Heart right ventricle (tissue), 16 donors: Measurements from ENCODE around the gene TMEM164. TPM values are rescaled to one million over a fixed set of nuclear protein-coding genes. Genes with fewer than 3 reads are reported as not detected.

Experiments
- ATAC-seq, 8 donors: fragments of 200-7000 bp; cut with Tn5 transposase; one replicate each; pipeline ENCODE4 v1.9.1; 2020; ENCODE audit warnings: mild to moderate bottlenecking in 8 of 8, moderate library complexity in 8 of 8, moderate number of reproducible peaks in 1 of 8
- DNase-seq, 2 donors: peaks; one replicate each; pipeline ENCODE4 v3.0.0-alpha.2; 2020
- H3K27ac ChIP-seq, 10 donors: fragments of 200-600 bp; sonication (generic) in 2 of 10; one replicate each; pipeline versions ENCODE4 v1.5.0 to v1.8.0; 2020 to 2022; ENCODE audit warnings: mild to moderate bottlenecking in 3 of 10
- H3K27me3 ChIP-seq, 7 donors: fragments of 200-600 bp; one replicate each; pipeline ENCODE4 v1.8.0; 2021 to 2022; ENCODE audit warnings: mild to moderate bottlenecking in 2 of 7
- H3K36me3 ChIP-seq, 9 donors: fragments of 200-600 bp; sonication (generic) in 1 of 9; one replicate each; pipeline versions ENCODE4 v1.5.0 to v1.8.0; 2020 to 2022; ENCODE audit warnings: mild to moderate bottlenecking in 2 of 9
- H3K4me1 ChIP-seq, 9 donors: fragments of 200-600 bp; sonication (generic) in 1 of 9; one replicate each; pipeline versions ENCODE4 v1.5.0 to v1.8.0; 2020 to 2022; ENCODE audit warnings: mild to moderate bottlenecking in 4 of 9
- H3K4me3 ChIP-seq, 10 donors: fragments of 200-600 bp; sonication (generic) in 2 of 10; one replicate each; pipeline versions ENCODE4 v1.5.0 to v1.8.0; 2020 to 2022; ENCODE audit warnings: mild to moderate bottlenecking in 7 of 10, moderate library complexity in 2 of 10
- H3K9me3 ChIP-seq, 11 donors: fragments of 200-600 bp in 10 of 11; sonication (generic) in 2 of 11; one replicate each; pipeline versions ENCODE4 v1.5.0 to v1.8.0; 2013 to 2022; ENCODE audit warnings: mild to moderate bottlenecking in 2 of 11, control low read depth in 1 of 11, moderate library complexity in 1 of 11
- WGBS, 2 donors: extraction: QIAGEN DNeasy Blood & Tissue Kit; methylation state at CpG; one replicate each; pipeline ENCODE4 v1.1.7; 2013; ENCODE audit warnings: inconsistent platforms in 1 of 2; 5-methylcytosine and 5-hydroxymethylcytosine counted together
- intact Hi-C, 10 donors: fragments of 100-400 bp; cut with DNase I; formaldehyde crosslinking; loops; one replicate each; pipeline versions ENCODE4 v1.11.1 to v1.14.2; 2022
- polyA plus RNA-seq, 2 donors: library from polyadenylated mRNA; stranded (reverse); fragments of 200-250 nt; gene quantifications; one replicate each; pipeline ENCODE4 v1.2.3, GENCODE V29; 2013
- total RNA-seq, 10 donors: library from RNA; stranded (reverse); fragmentation: NEBNext Ultra II Directional in 3 of 10; extraction: Animal tissue kit (Norgen Biotek cat#: 25700) in 3 of 10; gene quantifications; one replicate each; pipeline versions ENCODE4 v1.2.1 to v1.2.4, GENCODE V29; 2021 to 2023
- TF ChIP-seq, protein P1 (sequence below), 9 donors: fragments of 200-600 bp; sonication (generic) in 2 of 9; IDR thresholded peaks; one replicate each; pipeline versions ENCODE4 v1.5.0 to v1.8.0; 2021 to 2022; ENCODE audit warnings: antibody characterized with exemption in 9 of 9, mild to moderate bottlenecking in 5 of 9, moderate library complexity in 1 of 9
- donor health status: Arrhythmogenic right ventricular cardiomyopathy.
- donor health status: ischemic (EF 13 %, LVEDD 7.1; RV severe dilation, severe dysfunction).
- donor health status: healthy with polysubstance abuse.
- donor health status: DM: no; HTN: yes; CAD: no.
- donor health status: DM: no; HTN: no; CAD: no.
- donor health status: ischemic (EF 25% LVEDD 6.9; RV normal size, moderate dysfunction).
- donor health status: ischemic (EF 25% LVEDD 5.7; RV mildly dilated, moderate dysfunction).
- donor health status: healthy.
- donor health status: DM: yes; HTN: yes; CAD: no.
- donor health status: Ischemic cardiomyopathy.
- donor health status: ischemic (EF 35%, LVEDD 5.7; RV mildly dilated, moderate dysfunction).
- donor health status: nonischemic (EF 11% LVEDD 7.7; RV severe dilation, severe dysfunction).
- donor health status: DM: yes; HTN: yes; CAD: no.
- donor health status: PGD.
- donor health status: ischemic (EF 29% LVEDD 5.4; RV normal size, mild dysfunction).
- donor health status: nonischemic (EF 23%, LVEDD 6.1; RV moderate dilation, normal function).

TMEM164 gene
- total and polyA plus RNA-seq, 12 donors: 9.7 to 60.6 (median 48.1) TPM

DNA sequence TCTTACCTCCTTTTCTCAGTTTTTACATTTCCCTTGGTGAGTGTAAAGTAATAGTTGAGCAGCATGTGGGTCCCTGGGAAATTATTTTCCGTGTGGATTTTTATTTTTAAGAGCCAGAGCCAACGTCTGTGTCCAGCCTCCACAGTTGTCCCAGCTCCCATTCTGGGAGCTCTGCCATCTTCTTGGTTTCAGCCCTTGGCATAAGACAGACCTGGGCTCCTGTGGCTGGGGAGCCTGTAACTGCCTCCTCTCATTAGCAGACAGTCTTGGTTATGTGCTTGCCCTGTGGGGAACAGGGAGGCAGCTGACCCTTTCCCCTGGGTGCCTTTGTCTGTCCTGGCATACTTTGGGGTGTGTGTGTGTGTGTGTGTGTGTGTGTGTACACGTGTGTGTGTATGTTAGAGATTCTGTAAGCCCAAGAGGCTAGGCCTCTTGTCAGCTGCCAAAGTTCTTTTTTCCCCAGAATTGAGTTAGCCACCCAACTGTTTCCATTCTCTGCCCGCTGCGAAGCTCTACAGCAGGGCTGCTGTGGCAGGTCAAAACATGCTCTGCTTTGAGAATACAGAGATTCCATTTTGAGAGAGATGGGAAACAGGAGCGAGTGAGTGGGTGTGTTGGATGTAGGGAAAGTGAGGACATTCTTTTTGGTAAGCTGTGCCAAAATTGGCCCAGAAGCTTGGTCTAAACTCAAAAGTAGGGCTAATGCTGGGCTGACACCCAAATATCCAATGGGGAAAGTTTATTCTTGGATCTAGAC is 140.7 kb downstream of the TMEM164 start:
- DNase-seq (peak in 1 of 2 donors; percentile 7), ATAC-seq (peak in 6 of 8 donors; percentile 39 to 78 (median 69))
- intact Hi-C loops: loop anchor here in 7 of 10 donors (2.0 to 10.0 kb wide), 6 partner anchors 99 to 239 kb away; partner anchors contain the start of gene TMEM164 (in 2 of the 7)
- Histone ChIP-seq H3K9me3 (no peaks in the 10 kb centered on the region), H3K36me3 (peaks cover 0 to 3% (median 0%) of the 10 kb centered on the region in 9 donors), H3K27ac (peak overlapping the region in 5 of 10 donors; percentile 16 to 50 (median 41)), H3K4me3 (no peak overlapping the region), H3K27me3 (peaks cover 0 to under 1% (median 0%) of the 10 kb centered on the region in 7 donors), H3K4me1 (peaks cover 0 to 52% (median 8%) of the 10 kb centered on the region in 9 donors)
- TF ChIP-seq, protein P1, sequence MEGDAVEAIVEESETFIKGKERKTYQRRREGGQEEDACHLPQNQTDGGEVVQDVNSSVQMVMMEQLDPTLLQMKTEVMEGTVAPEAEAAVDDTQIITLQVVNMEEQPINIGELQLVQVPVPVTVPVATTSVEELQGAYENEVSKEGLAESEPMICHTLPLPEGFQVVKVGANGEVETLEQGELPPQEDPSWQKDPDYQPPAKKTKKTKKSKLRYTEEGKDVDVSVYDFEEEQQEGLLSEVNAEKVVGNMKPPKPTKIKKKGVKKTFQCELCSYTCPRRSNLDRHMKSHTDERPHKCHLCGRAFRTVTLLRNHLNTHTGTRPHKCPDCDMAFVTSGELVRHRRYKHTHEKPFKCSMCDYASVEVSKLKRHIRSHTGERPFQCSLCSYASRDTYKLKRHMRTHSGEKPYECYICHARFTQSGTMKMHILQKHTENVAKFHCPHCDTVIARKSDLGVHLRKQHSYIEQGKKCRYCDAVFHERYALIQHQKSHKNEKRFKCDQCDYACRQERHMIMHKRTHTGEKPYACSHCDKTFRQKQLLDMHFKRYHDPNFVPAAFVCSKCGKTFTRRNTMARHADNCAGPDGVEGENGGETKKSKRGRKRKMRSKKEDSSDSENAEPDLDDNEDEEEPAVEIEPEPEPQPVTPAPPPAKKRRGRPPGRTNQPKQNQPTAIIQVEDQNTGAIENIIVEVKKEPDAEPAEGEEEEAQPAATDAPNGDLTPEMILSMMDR (IDR thresholded peaks at IDR 0.05): no peak
- 56 to 58% methylated on average over 6 of the region's 6 CpGs for WGBS, 2 donors

DNA sequence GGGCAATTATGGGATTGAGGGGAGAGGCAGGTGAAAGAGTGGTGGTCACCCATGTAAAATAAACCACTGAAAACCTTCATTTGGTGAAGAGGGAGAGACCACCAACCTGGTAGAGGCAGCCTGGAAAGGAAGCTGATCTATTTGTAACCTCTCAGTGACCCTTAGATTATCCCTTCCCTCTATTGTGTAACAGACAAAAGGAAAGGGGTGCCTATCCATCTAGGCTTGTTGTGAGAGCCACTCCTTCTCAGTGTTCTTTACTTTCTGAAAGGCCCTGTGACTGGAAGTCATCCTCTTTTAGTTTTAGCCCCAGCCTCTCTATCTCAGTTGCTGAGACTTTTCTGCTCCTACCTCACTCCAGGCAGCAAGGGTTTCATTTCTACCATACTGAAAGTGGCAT is 142.4 kb downstream of the TMEM164 start:
- Histone ChIP-seq H3K4me3 (no peak overlapping the region), H3K4me1 (peaks cover 0 to 46% (median 8%) of the 10 kb centered on the region in 9 donors), H3K27me3 (no peaks in the 10 kb centered on the region), H3K27ac (peak overlapping the region in 1 of 10 donors; percentile 15), H3K9me3 (no peaks in the 10 kb centered on the region), H3K36me3 (peaks cover 0 to 3% (median 0%) of the 10 kb centered on the region in 9 donors)
- DNase-seq (no peak), ATAC-seq (no peak)
- TF ChIP-seq, protein P1 (IDR thresholded peaks at IDR 0.05): no peak
- intact Hi-C loops: loop anchor here in 7 of 10 donors (5.0 to 10.0 kb wide), 5 partner anchors 101 to 241 kb away; partner anchors contain the start of gene TMEM164 (in 2 of the 7)

- WGBS, 2 donors: 21 to 22% methylated on average over 4 of the region's 4 CpGs
- no peak for DNase-seq
Measured at GRCh38 chrX:110145854-110146253, 142.9 kb downstream of the TMEM164 start.

GRCh38 chrX:110146521-110146920 is 143.6 kb downstream of the TMEM164 start:
- no peaks in the 10 kb centered on the region for H3K9me3 ChIP-seq
- TF ChIP-seq, protein P1 (IDR thresholded peaks at IDR 0.05): peak; percentile 35 to 68 (median 62)
- peaks cover 0 to 46% (median 8%) of the 10 kb centered on the region in 9 donors for H3K4me1 ChIP-seq
- peak overlapping the region in 1 of 10 donors; percentile 19 for H3K27ac ChIP-seq
- no peaks in the 10 kb centered on the region for H3K27me3 ChIP-seq
- peaks cover 0 to 3% (median 0%) of the 10 kb centered on the region in 9 donors for H3K36me3 ChIP-seq
- intact Hi-C loops: loop anchor here in 7 of 10 donors (2.0 to 10.0 kb wide), 6 partner anchors 102 to 242 kb away; partner anchors contain the start of gene TMEM164 (in 2 of the 7)
- no peak overlapping the region for H3K4me3 ChIP-seq
- ATAC-seq: peak; percentile 52 to 80 (median 68)
- 26 to 39% methylated on average over 2 of the region's 2 CpGs for WGBS, 2 donors
- DNase-seq: peak in 1 of 2 donors; percentile 20

More at GRCh38 chrX:110145854-110146253, 142.9 kb downstream of the TMEM164 start:
- TF ChIP-seq, protein P1 (IDR thresholded peaks at IDR 0.05): peak; percentile 20 to 60 (median 50)
- peak overlapping the region in 2 of 10 donors; percentile 15 to 19 for H3K27ac ChIP-seq
- peak in 5 of 8 donors; percentile 15 to 55 (median 38) for ATAC-seq
- intact Hi-C loops: loop anchor here in 7 of 10 donors (2.0 to 10.0 kb wide), 6 partner anchors 101 to 241 kb away; partner anchors contain the start of gene TMEM164 (in 2 of the 7)
- peaks cover 0 to 46% (median 8%) of the 10 kb centered on the region in 9 donors for H3K4me1 ChIP-seq
- no peaks in the 10 kb centered on the region for H3K27me3 ChIP-seq
- H3K36me3 ChIP-seq: peaks cover 0 to 3% (median 0%) of the 10 kb centered on the region in 9 donors
- no peak overlapping the region for H3K4me3 ChIP-seq
- no peaks in the 10 kb centered on the region for H3K9me3 ChIP-seq
